Lower leg skin (tissue), 3 donors: Measurements from ENCODE around the gene SUN5.

ENCODE experiments used
- CTCF ChIP-seq, 3 donors: fragments of 450-650 bp; IDR thresholded peaks; one replicate each; pipeline ENCODE4 v1.5.1; 2016; ENCODE audit warnings: antibody characterized with exemption in 3 of 3, mild to moderate bottlenecking in 3 of 3, moderate library complexity in 2 of 3
- POLR2A ChIP-seq, 2 donors: fragments of 450-650 bp; IDR thresholded peaks; one replicate each; pipeline ENCODE4 v1.6.1; 2016 to 2017; ENCODE audit warnings: antibody characterized with exemption in 2 of 2, mild to moderate bottlenecking in 1 of 2, moderate library complexity in 1 of 2

GRCh38 chr20:32957459-32957858 is 46.8 kb downstream of the SUN5 start:
- TF ChIP-seq CTCF (IDR thresholded peaks at IDR 0.05) = no peak
- TF ChIP-seq POLR2A (IDR thresholded peaks at IDR 0.05) = no peak
